ENCODE results near the gene XAGE2.

The XAGE2 gene

GRCh38 chrX:52352551-52352950 is 16.3 kb upstream of the XAGE2 start:
- TF ChIP-seq, protein P1, sequence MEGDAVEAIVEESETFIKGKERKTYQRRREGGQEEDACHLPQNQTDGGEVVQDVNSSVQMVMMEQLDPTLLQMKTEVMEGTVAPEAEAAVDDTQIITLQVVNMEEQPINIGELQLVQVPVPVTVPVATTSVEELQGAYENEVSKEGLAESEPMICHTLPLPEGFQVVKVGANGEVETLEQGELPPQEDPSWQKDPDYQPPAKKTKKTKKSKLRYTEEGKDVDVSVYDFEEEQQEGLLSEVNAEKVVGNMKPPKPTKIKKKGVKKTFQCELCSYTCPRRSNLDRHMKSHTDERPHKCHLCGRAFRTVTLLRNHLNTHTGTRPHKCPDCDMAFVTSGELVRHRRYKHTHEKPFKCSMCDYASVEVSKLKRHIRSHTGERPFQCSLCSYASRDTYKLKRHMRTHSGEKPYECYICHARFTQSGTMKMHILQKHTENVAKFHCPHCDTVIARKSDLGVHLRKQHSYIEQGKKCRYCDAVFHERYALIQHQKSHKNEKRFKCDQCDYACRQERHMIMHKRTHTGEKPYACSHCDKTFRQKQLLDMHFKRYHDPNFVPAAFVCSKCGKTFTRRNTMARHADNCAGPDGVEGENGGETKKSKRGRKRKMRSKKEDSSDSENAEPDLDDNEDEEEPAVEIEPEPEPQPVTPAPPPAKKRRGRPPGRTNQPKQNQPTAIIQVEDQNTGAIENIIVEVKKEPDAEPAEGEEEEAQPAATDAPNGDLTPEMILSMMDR (IDR thresholded peaks at IDR 0.05; ENCODE audit: low read depth, low read length): no peak
- DNase-seq (ENCODE audit: low read depth, low spot score): no peak
- H3K4me3 ChIP-seq (ENCODE audit: low read depth, low read length): no peak overlapping the region
- in situ Hi-C loops (cut with HindIII; ENCODE audit: low sequenced_read_pairs): no loop called here

DNA sequence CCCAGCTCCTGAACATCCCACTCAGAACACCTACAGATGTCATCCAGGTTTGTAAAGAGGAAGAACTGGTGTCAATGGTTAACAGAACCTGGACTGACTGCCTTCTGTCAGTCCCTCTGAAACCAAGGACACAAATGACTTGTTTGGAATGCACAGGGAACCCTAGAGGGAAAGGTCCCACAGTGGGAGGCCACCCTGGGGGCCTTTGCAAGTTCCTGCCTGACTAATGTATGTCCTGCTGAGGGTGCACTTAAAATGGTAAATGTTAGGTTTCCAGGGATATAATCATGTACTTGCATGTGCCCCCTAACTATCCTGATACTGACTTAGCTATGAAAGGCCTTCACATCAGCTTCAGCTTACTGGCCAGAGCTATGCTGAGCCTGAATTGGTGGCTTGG is 15.0 kb upstream of the XAGE2 start:
- TF ChIP-seq, protein P1 (IDR thresholded peaks at IDR 0.05; ENCODE audit: low read depth, low read length): no peak
- in situ Hi-C loops (cut with HindIII; ENCODE audit: low sequenced_read_pairs): no loop called here
- peak; percentile 19 for DNase-seq (ENCODE audit: low read depth, low spot score)
- H3K4me3 ChIP-seq (ENCODE audit: low read depth, low read length): no peak overlapping the region

- TF ChIP-seq, protein P1 (IDR thresholded peaks at IDR 0.05; ENCODE audit: low read depth, low read length): no peak
- in situ Hi-C loops (cut with HindIII; ENCODE audit: low sequenced_read_pairs): no loop called here
- DNase-seq (ENCODE audit: low read depth, low spot score): no peak
- no peak overlapping the region for H3K4me3 ChIP-seq (ENCODE audit: low read depth, low read length)
Observed at GRCh38 chrX:52355108-52355507, 13.7 kb upstream of the XAGE2 start.

GRCh38 chrX:52359614-52360232 is 9.1 kb upstream of the XAGE2 start:
- no peak overlapping the region for H3K4me3 ChIP-seq (ENCODE audit: low read depth, low read length)
- TF ChIP-seq, protein P1 (IDR thresholded peaks at IDR 0.05; ENCODE audit: low read depth, low read length): no peak
- in situ Hi-C loops (cut with HindIII; ENCODE audit: low sequenced_read_pairs): no loop called here
- DNase-seq (ENCODE audit: low read depth, low spot score): no peak

- H3K4me3 ChIP-seq (ENCODE audit: low read depth, low read length): no peak overlapping the region
- in situ Hi-C loops (cut with HindIII; ENCODE audit: low sequenced_read_pairs): no loop called here
- no peak for DNase-seq (ENCODE audit: low read depth, low spot score)
- TF ChIP-seq, protein P1 (IDR thresholded peaks at IDR 0.05; ENCODE audit: low read depth, low read length): no peak
Observed at GRCh38 chrX:52361941-52362340, 6.9 kb upstream of the XAGE2 start.

DNA sequence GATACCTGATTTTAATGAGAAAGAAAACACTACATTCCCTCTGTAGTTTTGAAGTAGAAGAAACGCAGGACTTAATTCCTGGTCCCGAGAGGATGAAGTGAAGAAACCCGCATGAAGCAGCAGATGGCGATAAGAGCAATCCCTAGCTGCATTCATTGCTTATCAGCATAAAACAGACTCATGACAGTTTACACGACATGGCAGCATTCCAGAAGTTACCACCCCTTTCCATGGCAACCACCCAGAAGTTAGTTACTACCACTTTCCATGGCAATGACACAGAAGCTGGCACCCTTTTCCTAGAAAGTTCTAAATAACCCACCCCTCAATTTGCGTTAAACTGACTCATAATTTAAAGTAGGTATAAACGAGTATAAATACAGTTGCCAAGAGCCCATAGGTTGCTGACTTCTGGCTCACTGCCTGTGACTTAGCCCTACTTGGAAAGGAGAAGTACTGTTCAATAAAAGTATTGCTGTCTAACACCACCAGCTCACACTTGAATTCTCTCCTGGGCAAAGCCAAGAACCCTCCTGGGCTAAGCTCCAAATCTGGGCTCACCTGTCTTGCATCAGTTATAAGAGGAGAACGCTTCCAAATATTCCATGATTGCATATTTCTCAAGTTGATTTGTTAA is 5.5 kb upstream of the XAGE2 start:
- H3K4me3 ChIP-seq (ENCODE audit: low read depth, low read length): no peak overlapping the region
- no peak for DNase-seq (ENCODE audit: low read depth, low spot score)
- in situ Hi-C loops (cut with HindIII; ENCODE audit: low sequenced_read_pairs): no loop called here
- TF ChIP-seq, protein P1 (IDR thresholded peaks at IDR 0.05; ENCODE audit: low read depth, low read length): no peak
